ENCODE data around the gene SUCO.

GRCh38 chr1:172613294-172613693, 80.3 kb downstream of the SUCO start:
- TF ChIP-seq CTCF (IDR thresholded peaks at IDR 0.05) (no peak), POLR2A (IDR thresholded peaks at IDR 0.05) (no peak)

All from vagina (tissue), 2 donors.